HepG2 (cell line): ENCODE results near the gene DDX10. TPM values are rescaled to one million over a fixed set of nuclear protein-coding genes. Genes with fewer than 3 reads are reported as not detected.

Experiments
- ATF5 ChIP-seq: sonication (generic); formaldehyde crosslinking; IDR thresholded peaks from 2 replicates; pipeline ENCODE4 v1.4.0; 2020; ENCODE audit warnings: mild to moderate bottlenecking, low read depth, missing genetic modification reagents
- CCDC6 ChIP-seq: sonication (generic); formaldehyde crosslinking; IDR thresholded peaks from 2 replicates; pipeline ENCODE4 v1.8.1; 2022; ENCODE audit warnings: mild to moderate bottlenecking, missing genetic modification reagents, moderate library complexity
- HCFC1 ChIP-seq: fragments of 150-350 bp; IDR thresholded peaks from 2 replicates; pipeline ENCODE4 v1.6.1; 2014; ENCODE audit warnings: low read depth, low read length
- HDAC2 ChIP-seq: sonication (generic); formaldehyde crosslinking; IDR thresholded peaks from 2 replicates; pipeline ENCODE4 v1.4.0; 2020; ENCODE audit warnings: missing genetic modification reagents
- IKZF5 ChIP-seq: IDR thresholded peaks from 2 replicates; pipeline ENCODE4 v1.6.1; 2018; ENCODE audit warnings: missing genetic modification reagents, mild to moderate bottlenecking, missing compliant biosample characterization
- MAFK ChIP-seq, 2 experiments: IDR thresholded peaks in 1 of 2; conservative IDR thresholded peaks in 1 of 2; 2 replicates each; pipeline ENCODE4 v1.6.1; 2011; ENCODE audit warnings: improper control_type of control experiment in 2 of 2, low read length in 2 of 2
- MIER2 ChIP-seq: IDR thresholded peaks from 2 replicates; pipeline ENCODE4 v1.6.1; 2016; ENCODE audit warnings: missing biosample characterization, missing genetic modification reagents
- MIXL1 ChIP-seq: IDR thresholded peaks from 2 replicates; pipeline ENCODE4 v1.6.1; 2016
- NFE2L1 ChIP-seq: sonication (generic); formaldehyde crosslinking; IDR thresholded peaks from 2 replicates; pipeline ENCODE4 v1.4.0; 2020; ENCODE audit warnings: missing genetic modification reagents, mild to moderate bottlenecking, borderline replicate concordance
- POLR2AphosphoS2 ChIP-seq: IDR thresholded peaks from 2 replicates; pipeline ENCODE4 v1.6.1; 2011; ENCODE audit warnings: low read depth, low read length, improper control_type of control experiment
- PPARG ChIP-seq: conservative IDR thresholded peaks from 2 replicates; pipeline ENCODE4 v1.6.1; 2016; ENCODE audit warnings: missing biosample characterization, missing genetic modification reagents
- PTBP1 ChIP-seq: fragments of 200-400 bp; formaldehyde crosslinking; IDR thresholded peaks from 2 replicates; pipeline ENCODE4 v1.6.1; 2018; ENCODE audit warnings: low read length, low read depth; ENCODE audit not compliant: poor library complexity, severe bottlenecking
- RORA ChIP-seq: sonication (generic); formaldehyde crosslinking; IDR thresholded peaks from 2 replicates; pipeline ENCODE4 v1.5.0; 2020; ENCODE audit warnings: mild to moderate bottlenecking, missing genetic modification reagents, moderate library complexity
- TEAD3 ChIP-seq: optimal IDR thresholded peaks from 2 replicates; pipeline ENCODE3; 2016; ENCODE audit warnings: borderline replicate concordance
- ZNF3 ChIP-seq: IDR thresholded peaks from 2 replicates; pipeline ENCODE4 v1.7.0; 2017; ENCODE audit warnings: inconsistent platforms
- ZNF33B ChIP-seq: sonication (generic); formaldehyde crosslinking; IDR thresholded peaks from 2 replicates; pipeline ENCODE4 v1.5.1; 2020; ENCODE audit warnings: mild to moderate bottlenecking, missing genetic modification reagents
- ZNF432 ChIP-seq: sonication (generic); formaldehyde crosslinking; IDR thresholded peaks from 2 replicates; pipeline ENCODE4 v1.5.0; 2020; ENCODE audit warnings: missing genetic modification reagents, mild to moderate bottlenecking, borderline replicate concordance
- ZNF547 ChIP-seq: sonication (generic); formaldehyde crosslinking; IDR thresholded peaks from 2 replicates; pipeline ENCODE4 v1.5.1; 2020; ENCODE audit warnings: mild to moderate bottlenecking, missing genetic modification reagents
- ZNF550 ChIP-seq: sonication (generic); formaldehyde crosslinking; IDR thresholded peaks from 2 replicates; pipeline ENCODE4 v1.4.0; 2020; ENCODE audit warnings: mild to moderate bottlenecking, missing genetic modification reagents, borderline replicate concordance
- ZNF891 ChIP-seq: sonication (generic); formaldehyde crosslinking; IDR thresholded peaks from 2 replicates; pipeline ENCODE4 v1.5.0; 2020; ENCODE audit warnings: mild to moderate bottlenecking, missing genetic modification reagents
- polyA plus RNA-seq, 8 experiments: library from polyadenylated mRNA; depleted of rRNA in 3 of 8; stranded (reverse) in 7 of 8; unstranded in 1 of 8; fragments of >200 nt; fragmentation: Illumina TruSeq in 4 of 8; extraction: Trizol in 4 of 8; gene quantifications; 2 replicates each; pipeline versions ENCODE4 v1.2.1 to v1.2.3, GENCODE V29; 2011 to 2016; ENCODE audit warnings: low read depth in 4 of 8, missing spikeins in 1 of 8, mixed read lengths in 1 of 8; ENCODE audit not compliant: insufficient read depth in 1 of 8
- total RNA-seq, 5 experiments: library from RNA; depleted of rRNA; stranded (reverse); fragments of >200 nt; fragmentation: Illumina TruSeq; extraction: Trizol; gene quantifications; 2 replicates each; pipeline ENCODE4 v1.2.3, GENCODE V29; 2016; ENCODE audit warnings: low read depth in 1 of 5
- TF ChIP-seq, protein P1 (sequence below): sonication (generic); formaldehyde crosslinking; IDR thresholded peaks from 2 replicates; pipeline ENCODE4 v1.4.0; 2020; ENCODE audit warnings: mild to moderate bottlenecking, missing genetic modification reagents

Gene DDX10
- total and polyA plus RNA-seq, 2 of the 13 experiments (the other 11 are each of a cell fraction or from before 2014, with no cell fraction given) = 17.0 to 32.0 TPM

GRCh38 chr11:108797578-108798100 is 132.8 kb downstream of the DDX10 start (continued):
- TF ChIP-seq, protein P1, sequence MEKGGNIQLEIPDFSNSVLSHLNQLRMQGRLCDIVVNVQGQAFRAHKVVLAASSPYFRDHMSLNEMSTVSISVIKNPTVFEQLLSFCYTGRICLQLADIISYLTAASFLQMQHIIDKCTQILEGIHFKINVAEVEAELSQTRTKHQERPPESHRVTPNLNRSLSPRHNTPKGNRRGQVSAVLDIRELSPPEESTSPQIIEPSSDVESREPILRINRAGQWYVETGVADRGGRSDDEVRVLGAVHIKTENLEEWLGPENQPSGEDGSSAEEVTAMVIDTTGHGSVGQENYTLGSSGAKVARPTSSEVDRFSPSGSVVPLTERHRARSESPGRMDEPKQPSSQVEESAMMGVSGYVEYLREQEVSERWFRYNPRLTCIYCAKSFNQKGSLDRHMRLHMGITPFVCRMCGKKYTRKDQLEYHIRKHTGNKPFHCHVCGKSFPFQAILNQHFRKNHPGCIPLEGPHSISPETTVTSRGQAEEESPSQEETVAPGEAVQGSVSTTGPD (CRISPR knock-in tag) = no peak
- TF ChIP-seq TEAD3 (CRISPR knock-in tag) (peak; percentile 16), RORA (CRISPR knock-in tag) (no peak), CCDC6 (no peak), MIXL1 (no peak), ZNF550 (CRISPR knock-in tag) (no peak), ZNF3 (CRISPR knock-in tag) (no peak), NFE2L1 (CRISPR knock-in tag) (no peak), HCFC1 (no peak), ZNF547 (no peak), PPARG (no peak), MIER2 (no peak), ATF5 (CRISPR knock-in tag) (no peak), POLR2AphosphoS2 (no peak), HDAC2 (CRISPR knock-in tag) (no peak), IKZF5 (no peak), ZNF432 (CRISPR knock-in tag) (no peak), MAFK (conservative IDR thresholded peaks at IDR 0.05 in 1 of 2, IDR thresholded peaks at IDR 0.05 in 1 of 2; ENCODE audit: low read length in 2 of 2) (peak; percentile 80 to 83), ZNF33B (CRISPR knock-in tag) (no peak), ZNF891 (no peak), PTBP1 (no peak)
